PC-9 (cell line): ENCODE results near the gene ARMC9.

Experiments used
- EZH2 ChIP-seq: fragments of 200-600 bp; sonication (generic); IDR thresholded peaks from 2 replicates; pipeline ENCODE4 v1.8.0; 2017; ENCODE audit warnings: antibody characterized with exemption, low read depth
- TF ChIP-seq, protein P1 (sequence below): fragments of 200-600 bp; sonication (generic); conservative IDR thresholded peaks from 2 replicates; pipeline ENCODE4 v1.6.1; 2017; ENCODE audit warnings: mixed run types, antibody characterized with exemption, mild to moderate bottlenecking, moderate library complexity

DNA sequence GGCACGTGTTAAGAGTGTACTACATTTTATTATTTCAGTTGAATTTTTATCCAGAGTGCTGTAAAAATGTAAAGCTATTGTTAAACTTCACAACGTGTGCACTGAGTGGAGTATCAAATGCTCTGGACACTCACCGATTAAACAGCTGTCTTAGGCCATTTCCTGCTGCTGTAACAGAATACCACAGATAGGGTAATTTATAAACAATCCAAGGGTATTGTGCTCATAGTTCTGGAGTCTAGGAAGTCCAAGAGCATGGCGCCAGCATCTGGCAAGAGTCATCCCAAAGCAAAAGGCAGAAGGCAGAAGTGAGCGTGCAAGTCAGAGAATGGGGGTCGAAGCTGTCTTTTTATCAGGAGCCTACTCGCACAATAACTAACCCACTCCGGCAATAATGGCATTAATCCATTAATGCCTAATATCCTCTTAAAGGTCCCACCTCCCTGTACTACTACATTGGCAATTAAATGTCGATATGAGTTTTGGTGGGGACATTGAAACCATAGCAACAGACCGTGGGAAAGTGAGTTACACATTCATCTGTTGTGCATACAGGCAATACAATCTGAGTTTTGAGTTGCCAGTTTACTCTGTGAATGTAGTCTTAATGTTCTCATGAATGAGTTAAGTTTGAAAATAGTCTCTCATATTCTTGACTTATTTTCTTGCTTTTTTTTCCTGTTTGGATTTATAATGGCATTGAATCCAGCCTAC, 64.8 kb downstream of the ARMC9 start:
- TF ChIP-seq, protein P1, sequence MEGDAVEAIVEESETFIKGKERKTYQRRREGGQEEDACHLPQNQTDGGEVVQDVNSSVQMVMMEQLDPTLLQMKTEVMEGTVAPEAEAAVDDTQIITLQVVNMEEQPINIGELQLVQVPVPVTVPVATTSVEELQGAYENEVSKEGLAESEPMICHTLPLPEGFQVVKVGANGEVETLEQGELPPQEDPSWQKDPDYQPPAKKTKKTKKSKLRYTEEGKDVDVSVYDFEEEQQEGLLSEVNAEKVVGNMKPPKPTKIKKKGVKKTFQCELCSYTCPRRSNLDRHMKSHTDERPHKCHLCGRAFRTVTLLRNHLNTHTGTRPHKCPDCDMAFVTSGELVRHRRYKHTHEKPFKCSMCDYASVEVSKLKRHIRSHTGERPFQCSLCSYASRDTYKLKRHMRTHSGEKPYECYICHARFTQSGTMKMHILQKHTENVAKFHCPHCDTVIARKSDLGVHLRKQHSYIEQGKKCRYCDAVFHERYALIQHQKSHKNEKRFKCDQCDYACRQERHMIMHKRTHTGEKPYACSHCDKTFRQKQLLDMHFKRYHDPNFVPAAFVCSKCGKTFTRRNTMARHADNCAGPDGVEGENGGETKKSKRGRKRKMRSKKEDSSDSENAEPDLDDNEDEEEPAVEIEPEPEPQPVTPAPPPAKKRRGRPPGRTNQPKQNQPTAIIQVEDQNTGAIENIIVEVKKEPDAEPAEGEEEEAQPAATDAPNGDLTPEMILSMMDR: no peak
- TF ChIP-seq EZH2: no peak
